H9 (cell line): ENCODE results near the gene ST6GAL1. TPM values are rescaled to one million over a fixed set of nuclear protein-coding genes. Genes with fewer than 3 reads are reported as not detected.

Experiments
- DNase-seq: peaks from one replicate; pipeline ENCODE4 v3.0.0-alpha.2; 2017
- H2AFZ ChIP-seq: one replicate; pipeline ENCODE4 v1.6.1; 2013; ENCODE audit warnings: mild to moderate bottlenecking, low read length, control low read depth, moderate library complexity
- H2AK5ac ChIP-seq: 2 replicates; pipeline ENCODE4 v1.6.1; 2013; ENCODE audit warnings: low read length, control low read depth, mixed read lengths; ENCODE audit not compliant: insufficient read length
- H2BK120ac ChIP-seq: one replicate; pipeline ENCODE4 v1.6.1; 2013; ENCODE audit warnings: low read depth, mild to moderate bottlenecking, low read length, control low read depth, inconsistent platforms; ENCODE audit not compliant: poor library complexity, severe bottlenecking
- H2BK12ac ChIP-seq: 2 replicates; pipeline ENCODE4 v1.6.1; 2013; ENCODE audit warnings: low read length, control low read depth, mixed read lengths, low read depth; ENCODE audit not compliant: insufficient read length
- H2BK15ac ChIP-seq: 2 replicates; pipeline ENCODE4 v1.6.1; 2013; ENCODE audit warnings: low read depth, low read length, control low read depth
- H2BK20ac ChIP-seq: one replicate; pipeline ENCODE4 v1.6.1; 2013; ENCODE audit warnings: low read depth, mild to moderate bottlenecking, low read length, control low read depth, inconsistent platforms; ENCODE audit not compliant: poor library complexity, severe bottlenecking
- H2BK5ac ChIP-seq: 2 replicates; pipeline ENCODE4 v1.6.1; 2013; ENCODE audit warnings: low read length, control low read depth, mixed read lengths; ENCODE audit not compliant: insufficient read length
- H3K14ac ChIP-seq: 2 replicates; pipeline ENCODE4 v1.6.1; 2013; ENCODE audit warnings: low read length, control low read depth; ENCODE audit not compliant: insufficient read depth
- H3K18ac ChIP-seq: 2 replicates; pipeline ENCODE4 v1.6.1; 2013; ENCODE audit warnings: low read depth, mild to moderate bottlenecking, mixed read lengths, low read length, control low read depth; ENCODE audit not compliant: insufficient read length
- H3K23ac ChIP-seq: 2 replicates; pipeline ENCODE4 v1.6.1; 2013; ENCODE audit warnings: low read length, control low read depth, mixed read lengths, low read depth; ENCODE audit not compliant: insufficient read length
- H3K23me2 ChIP-seq: 2 replicates; pipeline ENCODE4 v1.6.1; 2013; ENCODE audit warnings: low read depth, mild to moderate bottlenecking, mixed read lengths, low read length, control low read depth; ENCODE audit not compliant: insufficient read length, poor library complexity, severe bottlenecking
- H3K27ac ChIP-seq: 2 replicates; pipeline ENCODE4 v1.5.1; 2013; ENCODE audit warnings: low read length, control low read depth, mixed read lengths, low read depth; ENCODE audit not compliant: insufficient read length
- H3K27me3 ChIP-seq: 2 replicates; pipeline ENCODE4 v1.6.1; 2013; ENCODE audit warnings: low read length, control low read depth, inconsistent platforms; ENCODE audit not compliant: insufficient read depth
- H3K4ac ChIP-seq: 2 replicates; pipeline ENCODE4 v1.6.1; 2013; ENCODE audit warnings: low read depth, mild to moderate bottlenecking, control low read depth, inconsistent platforms, low read length, moderate library complexity
- H3K4me1 ChIP-seq: 2 replicates; pipeline ENCODE4 v1.6.1; 2013; ENCODE audit warnings: low read length, control low read depth, inconsistent platforms; ENCODE audit not compliant: insufficient read depth
- H3K4me2 ChIP-seq: 2 replicates; pipeline ENCODE4 v1.6.1; 2013; ENCODE audit warnings: low read length, control low read depth, mixed read lengths; ENCODE audit not compliant: insufficient read length, insufficient read depth
- H3K56ac ChIP-seq: 2 replicates; pipeline ENCODE4 v1.6.1; 2013; ENCODE audit warnings: low read depth, mild to moderate bottlenecking, mixed read lengths, low read length, control low read depth; ENCODE audit not compliant: insufficient read length
- H3K79me1 ChIP-seq: 2 replicates; pipeline ENCODE4 v1.6.1; 2013; ENCODE audit warnings: low read depth, mild to moderate bottlenecking, moderate library complexity, low read length, control low read depth, inconsistent platforms; ENCODE audit not compliant: insufficient read depth, poor library complexity, severe bottlenecking
- H3K79me2 ChIP-seq: 2 replicates; pipeline ENCODE4 v1.6.1; 2013; ENCODE audit warnings: low read length, control low read depth, inconsistent platforms; ENCODE audit not compliant: insufficient read depth
- H3K9ac ChIP-seq: 2 replicates; pipeline ENCODE4 v1.6.1; 2013; ENCODE audit warnings: low read length, control low read depth, mixed read lengths; ENCODE audit not compliant: insufficient read length; ENCODE audit errors: extremely low read depth
- H3K9me3 ChIP-seq: one replicate; pipeline ENCODE4 v1.6.1; 2013; ENCODE audit warnings: low read depth, low read length, inconsistent platforms; ENCODE audit not compliant: control insufficient read depth
- H3T11ph ChIP-seq: one replicate; pipeline ENCODE4 v1.6.1; 2013; ENCODE audit warnings: mild to moderate bottlenecking, low read length, control low read depth, inconsistent platforms
- H4K20me1 ChIP-seq: one replicate; pipeline ENCODE4 v1.6.1; 2013; ENCODE audit not compliant: control insufficient read depth, insufficient read length, insufficient read depth
- H4K5ac ChIP-seq: 2 replicates; pipeline ENCODE4 v1.6.1; 2013; ENCODE audit warnings: low read depth, mild to moderate bottlenecking, mixed read lengths, low read length, control low read depth; ENCODE audit not compliant: insufficient read length
- H4K8ac ChIP-seq: replicated peaks from 2 replicates; pipeline ENCODE4 v1.6.1; 2013; ENCODE audit warnings: low read length, control low read depth, mixed read lengths, low read depth; ENCODE audit not compliant: insufficient read length
- H4K91ac ChIP-seq: 2 replicates; pipeline ENCODE4 v1.6.1; 2013; ENCODE audit warnings: low read depth, mild to moderate bottlenecking, moderate library complexity, mixed read lengths, low read length, control low read depth; ENCODE audit not compliant: insufficient read length
- H3K27ac Mint-ChIP-seq, 3 experiments: 2 replicates in 2 of 3; 3 replicates in 1 of 3; pipeline ENCODE4 v1.8.0; 2020 to 2021; ENCODE audit warnings: mixed read lengths in 3 of 3, mild to moderate bottlenecking in 1 of 3, moderate library complexity in 1 of 3
- H3K27me3 Mint-ChIP-seq: 2 replicates; pipeline ENCODE4 v1.8.0; 2021; ENCODE audit warnings: low read depth, mild to moderate bottlenecking, moderate library complexity, mixed read lengths
- H3K36me3 Mint-ChIP-seq, 3 experiments: 2 replicates in 2 of 3; 3 replicates in 1 of 3; pipeline ENCODE4 v1.8.0; 2020 to 2021; ENCODE audit warnings: low read depth in 3 of 3, mixed read lengths in 3 of 3; ENCODE audit not compliant: insufficient read depth in 1 of 3
- H3K4me1 Mint-ChIP-seq, 2 experiments: 2 replicates each; pipeline ENCODE4 v1.8.0; 2020; ENCODE audit warnings: mixed read lengths in 2 of 2
- H3K4me3 Mint-ChIP-seq, 2 experiments: 2 replicates in 1 of 2; 3 replicates in 1 of 2; pipeline ENCODE4 v1.8.0; 2020 to 2021; ENCODE audit warnings: mild to moderate bottlenecking in 2 of 2, mixed read lengths in 2 of 2, moderate library complexity in 1 of 2
- H3K9me3 Mint-ChIP-seq, 2 experiments: 2 replicates in 1 of 2; 3 replicates in 1 of 2; pipeline ENCODE4 v1.8.0; 2020; ENCODE audit warnings: mild to moderate bottlenecking in 2 of 2, mixed read lengths in 2 of 2, moderate library complexity in 1 of 2
- CTCF ChIP-seq: fragments of 200-600 bp; sonication (generic); conservative IDR thresholded peaks from 3 replicates; pipeline ENCODE4 v1.8.0; 2021; ENCODE audit warnings: antibody characterized with exemption, mild to moderate bottlenecking
- WGBS: extraction: QIAGEN DNeasy Blood & Tissue Kit; methylation state at CpG from one replicate; pipeline ENCODE4 v1.1.7; 2013; ENCODE audit warnings: missing lambda C conversion rate, low lambda C conversion rate, mixed read lengths; ENCODE audit not compliant: insufficient read length; ENCODE audit errors: extremely low coverage; 5-methylcytosine and 5-hydroxymethylcytosine counted together
- total RNA-seq: library from RNA; stranded (reverse); gene quantifications from 2 replicates; pipeline ENCODE4 v1.2.1, GENCODE V29; 2021

ST6GAL1 gene
- total RNA-seq, 1 experiment from 2014 or later, result 139 TPM

- no peak overlapping the region for H4K5ac ChIP-seq
- H3K4ac ChIP-seq, result no peak overlapping the region
- H2BK5ac ChIP-seq, result no peak overlapping the region
- H3K18ac ChIP-seq, result no peak overlapping the region
- H3K9ac ChIP-seq, result no peak overlapping the region
- no peak overlapping the region for H2BK12ac ChIP-seq
- peaks cover 11% of the 10 kb centered on the region for H3K4me1 ChIP-seq
- no peak overlapping the region for H3T11ph ChIP-seq
- H2BK120ac ChIP-seq, result no peak overlapping the region
- no peak for TF ChIP-seq CTCF
- H3K79me2 ChIP-seq, result 0 out of 2 replicates have a peak, but pooled peaks cover 1% of the 10 kb centered on the region
- H3K14ac ChIP-seq, result no peak overlapping the region; the same call in 1 of the 2 replicates
- Mint-ChIP-seq H3K27ac (peak overlapping the region; percentile 10 to 65 (median 50); a peak in 4 of 7 replicates), H3K27me3 (no peaks in the 10 kb centered on the region), H3K36me3 (peaks cover 55 to 93% (median 83%) of the 10 kb centered on the region in 3 experiments), H3K9me3 (no peaks in the 10 kb centered on the region), H3K4me1 (peaks cover 25 to 26% of the 10 kb centered on the region in 2 experiments), H3K4me3 (no peak overlapping the region)
- no peak overlapping the region for H2AK5ac ChIP-seq
- no peak overlapping the region for H3K27ac ChIP-seq
- no peaks in the 10 kb centered on the region for H3K27me3 ChIP-seq
- no peak for DNase-seq
- H2BK20ac ChIP-seq, result no peak overlapping the region
- no peaks in the 10 kb centered on the region for H3K9me3 ChIP-seq
- no peak overlapping the region for H3K56ac ChIP-seq
- H3K4me2 ChIP-seq, result no peak overlapping the region
- H2AFZ ChIP-seq, result no peak overlapping the region
- H3K23ac ChIP-seq, result no peak overlapping the region
- peaks cover 5% of the 10 kb centered on the region for H3K23me2 ChIP-seq
- WGBS, result no CpG with 5 or more reads among the region's 9 CpGs
- H2BK15ac ChIP-seq, result no peak overlapping the region
- H4K8ac ChIP-seq, result no peak overlapping the region
- H4K20me1 ChIP-seq, result no peaks in the 10 kb centered on the region
- H3K79me1 ChIP-seq, result no peaks in the 10 kb centered on the region
- no peak overlapping the region for H4K91ac ChIP-seq
Observed at GRCh38 chr3:186974824-186975313, 44.5 kb downstream of the ST6GAL1 start.
